Psoas muscle (tissue), 8 donors: ENCODE measurements around the gene CACNA1A. TPM values are rescaled to one million over a fixed set of nuclear protein-coding genes. Genes with fewer than 3 reads are reported as not detected.
A peak's percentile ranks its signal among the peaks of the same experiment; 100 is the strongest.

ENCODE experiments used
- ATAC-seq, 4 donors: fragments of 200-7000 bp; cut with Tn5 transposase; one replicate each; pipeline ENCODE4 v1.9.1; 2020; ENCODE audit warnings: moderate library complexity in 3 of 4, mild to moderate bottlenecking in 2 of 4
- DNase-seq, 2 donors: peaks; one replicate each; pipeline ENCODE4 v3.0.0-alpha.2; 2020
- H3K27ac ChIP-seq: fragments of 200-600 bp; one replicate; pipeline ENCODE4 v1.8.0; 2022
- H3K27me3 ChIP-seq, 3 donors: fragments of 200-600 bp in 1 of 3; one replicate each; pipeline versions ENCODE4 v1.6.1 to v1.8.0; 2013 to 2022; ENCODE audit warnings: low read length in 2 of 3, mild to moderate bottlenecking in 2 of 3, moderate library complexity in 1 of 3; ENCODE audit not compliant: insufficient read depth in 3 of 3
- H3K36me3 ChIP-seq, 2 donors: fragments of 200-600 bp in 1 of 2; one replicate each; pipeline versions ENCODE4 v1.6.1 to v1.8.0; 2013 to 2022; ENCODE audit warnings: low read depth in 1 of 2, mild to moderate bottlenecking in 1 of 2, moderate library complexity in 1 of 2; ENCODE audit not compliant: insufficient read depth in 1 of 2
- H3K4me1 ChIP-seq: fragments of 200-600 bp; one replicate; pipeline ENCODE4 v1.8.0; 2022
- H3K4me3 ChIP-seq: fragments of 200-600 bp; one replicate; pipeline ENCODE4 v1.8.0; 2022; ENCODE audit warnings: mild to moderate bottlenecking
- H3K9me3 ChIP-seq: fragments of 200-600 bp; one replicate; pipeline ENCODE4 v1.8.0; 2022
- WGBS, 3 donors: extraction: QIAGEN DNeasy Blood & Tissue Kit; methylation state at CpG; one replicate each; pipeline versions ENCODE4 v1.1.6 to v1.1.7; 2013; 5-methylcytosine and 5-hydroxymethylcytosine counted together
- intact Hi-C, 2 donors: fragments of 100-400 bp; cut with DNase I; formaldehyde crosslinking; loops; one replicate each; pipeline versions ENCODE4 v1.11.0 to v1.14.2; 2022
- polyA plus RNA-seq, 3 donors: library from polyadenylated mRNA; stranded (reverse); fragments of 200-250 nt; gene quantifications; one replicate each; pipeline ENCODE4 v1.2.3, GENCODE V29; 2013
- total RNA-seq, 4 donors: library from RNA; stranded (reverse); fragmentation: NEBNext Ultra II Directional in 2 of 4; extraction: Animal tissue kit (Norgen Biotek cat#: 25700) in 2 of 4; gene quantifications; one replicate each; pipeline versions ENCODE4 v1.2.1 to v1.2.4, GENCODE V29; 2021 to 2023
- TF ChIP-seq, protein P1 (sequence below): fragments of 200-600 bp; IDR thresholded peaks from one replicate; pipeline ENCODE4 v1.8.0; 2022; ENCODE audit warnings: antibody characterized with exemption
- donor health status: healthy with polysubstance abuse.
- donor health status: DM: no; HTN: no; CAD: no; lungs with moderate emphysema.
- donor health status: Bipolar disorder and iron deficiency.
- donor health status: healthy.
- donor health status: DM: yes; HTN: yes; CAD: no.
- donor health status: DM: no; HTN: no; CAD: no.
- donor health status: DM: no; HTN: no; CAD: no.
- donor health status: DM: yes; HTN: yes; CAD: no.

The CACNA1A gene
- total and polyA plus RNA-seq, 7 donors, result 0.14 to 0.60 (median 0.36) TPM

GRCh38 chr19:13163609-13164342 lies 342.5 kb downstream of the CACNA1A start:
- no peaks in the 10 kb centered on the region for H3K36me3 ChIP-seq
- peak; percentile 73 to 78 for DNase-seq
- peak; percentile 15 to 40 (median 34) for ATAC-seq
- H3K4me3 ChIP-seq, result peak overlapping the region; percentile 61
- H3K27ac ChIP-seq, result peak overlapping the region; percentile 81
- no peaks in the 10 kb centered on the region for H3K9me3 ChIP-seq
- no peaks in the 10 kb centered on the region for H3K27me3 ChIP-seq
- H3K4me1 ChIP-seq, result peaks cover 23% of the 10 kb centered on the region
- WGBS, 3 donors, result 10 to 27% (median 16%) methylated on average over 19 to 20 of the region's 20 CpGs
- TF ChIP-seq, protein P1, sequence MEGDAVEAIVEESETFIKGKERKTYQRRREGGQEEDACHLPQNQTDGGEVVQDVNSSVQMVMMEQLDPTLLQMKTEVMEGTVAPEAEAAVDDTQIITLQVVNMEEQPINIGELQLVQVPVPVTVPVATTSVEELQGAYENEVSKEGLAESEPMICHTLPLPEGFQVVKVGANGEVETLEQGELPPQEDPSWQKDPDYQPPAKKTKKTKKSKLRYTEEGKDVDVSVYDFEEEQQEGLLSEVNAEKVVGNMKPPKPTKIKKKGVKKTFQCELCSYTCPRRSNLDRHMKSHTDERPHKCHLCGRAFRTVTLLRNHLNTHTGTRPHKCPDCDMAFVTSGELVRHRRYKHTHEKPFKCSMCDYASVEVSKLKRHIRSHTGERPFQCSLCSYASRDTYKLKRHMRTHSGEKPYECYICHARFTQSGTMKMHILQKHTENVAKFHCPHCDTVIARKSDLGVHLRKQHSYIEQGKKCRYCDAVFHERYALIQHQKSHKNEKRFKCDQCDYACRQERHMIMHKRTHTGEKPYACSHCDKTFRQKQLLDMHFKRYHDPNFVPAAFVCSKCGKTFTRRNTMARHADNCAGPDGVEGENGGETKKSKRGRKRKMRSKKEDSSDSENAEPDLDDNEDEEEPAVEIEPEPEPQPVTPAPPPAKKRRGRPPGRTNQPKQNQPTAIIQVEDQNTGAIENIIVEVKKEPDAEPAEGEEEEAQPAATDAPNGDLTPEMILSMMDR, result no peak
- intact Hi-C loops, result loop anchor here in 1 of 2 donors (5.0 kb wide), 1 partner anchor 99 kb away; no protein-coding TSS in a partner anchor

DNA sequence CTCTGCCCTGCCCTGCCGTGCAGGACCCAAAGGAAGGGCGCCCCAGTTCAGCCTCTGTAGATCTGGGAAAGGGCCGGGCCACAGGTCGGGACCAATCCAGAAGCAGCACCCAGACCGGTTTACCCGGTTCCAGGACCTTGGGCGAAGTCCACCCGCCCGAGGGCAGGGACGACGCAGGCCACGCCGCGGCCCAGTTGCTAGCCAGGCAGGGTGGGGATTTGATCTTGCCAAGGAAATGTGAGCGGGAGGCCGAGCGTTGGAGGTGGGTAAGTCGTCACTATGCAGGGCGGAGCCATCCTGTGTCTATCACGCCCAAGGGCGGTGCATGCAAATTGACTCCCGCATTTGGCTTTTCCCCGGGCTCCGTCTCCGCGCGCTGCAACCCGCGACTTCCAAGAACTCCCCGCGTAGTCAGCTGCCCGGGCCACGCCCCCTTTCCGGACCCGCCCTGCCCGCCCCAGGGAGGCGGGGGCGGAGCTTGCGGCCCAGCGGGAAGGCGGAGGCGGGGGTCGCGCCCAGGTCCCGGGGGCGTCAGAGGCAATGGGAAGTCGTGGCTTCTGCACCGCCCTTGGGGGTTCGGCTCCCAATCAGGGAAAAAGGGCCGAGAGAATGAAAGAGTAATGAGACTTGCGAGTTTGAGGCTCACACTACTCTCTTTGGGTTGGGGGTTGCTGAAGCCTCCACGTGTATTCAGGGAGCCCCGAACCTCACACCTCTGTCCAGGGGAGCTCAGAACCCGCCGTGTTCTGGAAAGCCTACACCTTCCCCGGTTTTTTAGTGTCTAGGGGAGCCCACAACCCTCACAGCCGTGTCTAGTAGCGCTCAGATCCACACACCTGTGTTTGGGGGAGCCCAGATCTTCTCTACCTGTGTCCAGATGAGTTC lies 343.3 kb downstream of the CACNA1A start:
- H3K4me1 ChIP-seq, result peaks cover 23% of the 10 kb centered on the region
- TF ChIP-seq, protein P1, result no peak
- peak overlapping the region; percentile 81 for H3K27ac ChIP-seq
- peak; percentile 93 to 94 (median 94) for ATAC-seq
- 3 to 4% (median 3%) methylated on average over 52 to 58 of the region's 58 CpGs for WGBS, 3 donors
- no peaks in the 10 kb centered on the region for H3K27me3 ChIP-seq
- intact Hi-C loops, result loop anchor here in 1 of 2 donors (5.0 kb wide), 1 partner anchor 99 kb away; no protein-coding TSS in a partner anchor
- peak overlapping the region; percentile 61 for H3K4me3 ChIP-seq
- H3K9me3 ChIP-seq, result no peaks in the 10 kb centered on the region
- DNase-seq, result peak; percentile 97 to 98
- H3K36me3 ChIP-seq, result no peaks in the 10 kb centered on the region

- DNase-seq (no peak), ATAC-seq (no peak)
- 85 to 91% (median 86%) methylated on average over 1 of the region's 1 CpG for WGBS, 3 donors
- no peaks in the 10 kb centered on the region for H3K36me3 ChIP-seq
- H3K4me3 ChIP-seq, result no peak overlapping the region
- no peak overlapping the region for H3K27ac ChIP-seq
- intact Hi-C loops, result loop anchor here in 1 of 2 donors (5.0 kb wide), 1 partner anchor 102 kb away; no protein-coding TSS in a partner anchor
- no peaks in the 10 kb centered on the region for H3K27me3 ChIP-seq
- no peaks in the 10 kb centered on the region for H3K9me3 ChIP-seq
- TF ChIP-seq, protein P1, result no peak
- peaks cover 16% of the 10 kb centered on the region for H3K4me1 ChIP-seq
These were observed 345.7 kb downstream of the CACNA1A start for GRCh38 chr19:13160557-13160956.

DNA sequence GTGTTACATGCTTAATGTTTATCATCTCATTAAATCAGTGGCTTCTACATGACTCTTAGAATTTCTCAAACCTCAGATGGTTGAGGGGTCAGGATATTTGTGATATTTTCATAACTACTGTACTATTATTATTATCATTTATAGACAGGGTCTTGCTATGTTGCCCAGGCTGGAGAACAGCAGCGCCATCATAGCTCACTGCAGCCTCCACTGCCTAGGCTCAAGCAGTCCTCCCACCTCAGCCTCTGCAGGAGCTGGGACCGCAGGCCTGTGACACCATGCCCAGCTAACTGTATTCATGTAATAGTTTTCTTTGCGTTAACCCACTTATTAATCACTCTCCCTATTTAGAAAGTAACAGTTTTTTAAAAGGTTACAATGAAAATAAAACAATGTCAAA lies 346.6 kb downstream of the CACNA1A start:
- ATAC-seq, result no peak
- Histone ChIP-seq H3K27me3 (no peaks in the 10 kb centered on the region), H3K27ac (no peak overlapping the region), H3K9me3 (no peaks in the 10 kb centered on the region), H3K36me3 (no peaks in the 10 kb centered on the region), H3K4me3 (no peak overlapping the region), H3K4me1 (peaks cover 19% of the 10 kb centered on the region)
- intact Hi-C loops, result loop anchor here in 1 of 2 donors (5.0 kb wide), 1 partner anchor 103 kb away; no protein-coding TSS in a partner anchor
- DNase-seq, result no peak
- 91 to 96% (median 92%) methylated on average over 3 of the region's 3 CpGs for WGBS, 3 donors
- TF ChIP-seq, protein P1, result no peak
